GM18502 (cell line): ENCODE measurements around the gene CABLES2.

Experiments used
- ATAC-seq: cut with Tn5 transposase; IDR thresholded peaks from one replicate; pipeline ENCODE4 v1.9.1; 2021; ENCODE audit warnings: mild to moderate bottlenecking; ENCODE audit not compliant: unreplicated experiment, poor library complexity

CABLES2 gene

DNA sequence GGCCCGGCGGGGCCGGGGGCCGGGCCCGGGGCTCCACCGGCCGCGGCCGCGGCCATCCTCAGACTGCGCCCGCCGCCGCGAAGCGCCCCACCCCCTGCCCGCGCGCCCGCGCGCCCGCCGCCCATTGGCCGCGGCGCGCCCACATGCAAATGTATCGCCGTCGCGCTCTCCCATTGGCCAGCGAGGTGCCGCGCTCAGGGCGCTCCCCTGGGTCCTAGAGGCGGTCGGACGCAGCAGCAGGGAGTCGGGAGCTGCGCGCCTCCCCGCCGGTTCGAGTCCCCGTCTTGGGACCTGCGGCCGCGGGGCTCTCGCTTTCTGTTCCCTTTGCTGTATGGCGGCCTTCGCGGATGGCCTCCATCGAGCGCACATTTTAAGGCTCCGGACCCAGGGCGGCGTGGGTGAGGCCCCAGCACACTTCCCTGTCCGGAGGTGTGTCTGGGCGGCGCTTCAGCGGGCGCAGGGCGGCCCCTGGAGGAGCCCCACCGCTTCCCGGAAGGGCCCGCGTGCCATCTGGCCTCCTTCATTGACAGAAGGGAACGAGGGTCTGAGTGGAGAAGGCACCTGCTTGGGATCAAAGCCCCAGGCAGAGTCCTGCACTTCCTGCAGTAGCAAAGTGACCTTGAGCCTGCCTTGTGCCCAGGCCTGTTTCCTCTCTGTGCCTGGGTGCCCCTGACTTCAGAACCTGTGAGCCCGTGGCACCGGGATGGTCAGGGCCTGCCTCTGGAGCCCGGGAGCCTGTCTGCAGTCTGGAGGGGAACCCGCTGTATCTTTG, at the start of gene CABLES2:
CABLES2 (minus strand) TSS at position 65 of the 772 bp plus-strand sequence; CDS start at position 56, 9 bp downstream.
- peak; percentile 86 for ATAC-seq

GRCh38 chr20:62455929-62456328, 48.8 kb upstream of the CABLES2 start:
- ATAC-seq: no peak

- no peak for ATAC-seq
These were observed 48.0 kb upstream of the CABLES2 start for GRCh38 chr20:62454904-62455636.

DNA sequence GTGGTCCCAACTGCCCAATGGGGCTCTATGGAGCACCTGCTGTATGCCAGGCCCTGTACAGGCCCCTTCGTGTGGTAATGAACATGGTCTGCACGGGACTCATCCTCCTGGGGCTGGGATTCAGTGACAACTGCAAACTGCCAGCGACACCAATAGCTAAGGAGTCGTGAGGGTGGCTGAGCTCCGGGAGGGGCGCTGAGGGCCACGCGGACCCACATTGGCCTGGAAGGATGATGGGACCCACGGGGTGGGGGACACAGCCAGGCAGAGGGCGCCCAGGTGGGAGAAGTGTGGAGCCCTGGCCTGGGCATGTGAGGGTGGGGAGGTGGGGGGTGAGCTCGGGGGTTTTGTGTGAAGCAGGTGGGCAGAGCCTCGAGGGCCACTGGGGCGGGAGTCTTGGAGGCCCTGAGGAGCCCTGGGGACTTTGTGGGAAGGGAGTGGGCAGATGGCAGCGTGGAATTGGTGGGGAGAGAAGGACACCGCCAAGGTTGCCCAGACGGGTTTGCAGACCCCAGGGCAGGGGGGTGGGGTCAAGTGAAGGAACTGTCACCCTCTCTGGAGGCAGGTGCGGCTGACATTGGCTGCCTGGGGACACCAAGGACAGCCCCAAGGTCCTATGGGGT, 46.2 kb upstream of the CABLES2 start:
- no peak for ATAC-seq

DNA sequence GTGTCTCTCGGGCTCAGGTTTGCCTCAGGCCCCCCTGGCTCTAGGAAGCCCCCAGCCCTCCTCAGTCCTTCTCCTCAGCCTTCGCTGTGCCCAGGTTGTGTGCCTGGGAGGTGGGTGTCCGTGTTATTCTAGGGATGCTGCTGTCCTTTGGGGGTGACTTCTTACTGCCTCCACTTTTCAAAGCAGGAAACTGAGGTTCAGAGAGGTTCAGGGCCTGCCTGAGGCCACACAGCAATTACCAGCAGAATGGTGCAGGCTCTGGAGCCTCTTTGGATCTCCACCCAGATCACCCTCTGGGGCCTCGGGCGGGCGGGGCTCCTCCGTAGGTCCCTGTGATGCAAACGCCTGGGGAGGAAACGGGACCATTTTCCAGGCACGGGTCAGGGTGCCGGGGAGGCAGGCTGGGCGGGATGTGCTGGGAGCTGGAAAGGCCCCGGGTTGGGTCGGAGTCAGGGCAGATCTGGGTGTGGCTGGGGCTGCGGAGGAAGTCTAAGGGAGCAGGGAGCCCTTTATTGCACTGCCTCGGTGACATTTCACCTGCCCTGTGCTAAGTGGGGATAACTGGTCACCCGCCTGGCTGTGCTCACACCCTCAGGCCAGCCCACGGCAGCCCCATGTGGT, 45.5 kb upstream of the CABLES2 start:
- ATAC-seq: no peak

DNA sequence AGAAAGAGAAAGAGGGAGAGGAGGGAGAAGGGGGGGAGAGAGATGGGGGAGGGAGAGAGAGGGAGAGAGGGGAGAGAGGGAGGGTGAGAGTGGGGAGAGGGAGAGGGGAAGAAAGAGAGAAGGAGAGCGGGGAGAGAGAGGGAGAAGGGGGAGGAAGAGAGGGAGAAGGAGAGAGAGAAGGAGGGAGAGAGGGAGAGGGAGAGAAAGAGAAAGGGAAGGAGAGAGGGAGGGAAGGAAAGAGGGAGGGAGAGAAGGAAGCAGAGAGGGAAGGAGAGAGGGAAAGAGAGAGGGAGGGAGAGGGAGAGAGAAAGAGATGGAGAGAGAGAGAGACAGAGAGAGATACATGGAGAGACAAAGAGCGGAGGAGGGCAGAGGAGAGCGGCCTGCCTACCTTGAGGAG, 44.9 kb upstream of the CABLES2 start:
- ATAC-seq: no peak

DNA sequence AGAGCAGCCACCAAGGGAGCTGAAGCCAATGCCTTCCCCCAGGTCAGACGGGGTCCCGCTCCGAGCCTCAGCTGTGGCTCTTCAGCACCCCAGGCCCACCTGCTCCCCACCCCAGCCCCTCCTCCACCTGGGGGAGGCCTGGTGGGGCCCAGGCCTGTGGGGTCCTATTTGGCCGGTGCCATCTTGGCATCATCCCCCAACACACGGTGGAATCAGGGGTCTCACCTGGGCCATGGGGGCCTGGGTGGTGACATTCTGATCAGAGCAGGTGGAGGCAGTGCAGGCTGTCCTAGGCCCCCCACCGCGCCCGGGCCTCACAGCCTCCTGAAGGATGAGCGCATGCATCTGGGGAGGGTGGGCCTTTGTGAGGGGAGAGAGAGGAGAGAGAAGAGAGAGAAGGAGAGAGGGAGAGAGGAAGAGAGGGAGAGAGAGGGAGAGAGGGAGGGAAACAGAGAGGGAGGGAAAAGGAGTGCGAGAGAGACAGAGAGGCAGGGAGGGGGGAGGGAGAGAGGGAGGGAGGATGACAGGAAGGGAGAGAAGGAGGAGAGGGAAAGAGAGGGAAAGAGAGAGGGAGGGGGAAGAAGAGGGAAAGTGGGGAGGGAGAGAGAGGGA, 44.2 kb upstream of the CABLES2 start:
- ATAC-seq: no peak

- no peak for ATAC-seq
These were observed 43.0 kb upstream of the CABLES2 start for GRCh38 chr20:62449951-62450691.

DNA sequence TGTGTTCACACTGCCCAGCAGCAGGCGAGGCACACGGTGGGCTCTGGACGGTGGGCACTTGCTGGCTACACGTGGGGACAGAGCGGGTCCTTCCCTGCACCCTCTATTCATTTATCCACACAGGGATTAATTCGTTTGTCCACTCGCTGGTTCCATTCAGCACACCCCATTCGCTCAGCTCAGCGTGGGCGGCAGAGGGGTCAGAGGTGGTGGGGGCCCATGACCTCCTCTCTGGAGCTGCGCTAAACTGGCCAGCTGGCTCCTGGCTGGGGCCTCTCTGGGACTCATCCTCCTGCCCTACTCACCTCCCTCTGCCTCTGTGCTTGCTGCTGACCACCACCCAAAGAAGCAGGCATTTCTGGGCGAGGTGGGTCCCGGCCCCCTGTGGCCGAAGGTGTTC, 41.7 kb upstream of the CABLES2 start:
- ATAC-seq: no peak

- no peak for ATAC-seq
These were observed 41.0 kb upstream of the CABLES2 start for GRCh38 chr20:62448038-62448437.

DNA sequence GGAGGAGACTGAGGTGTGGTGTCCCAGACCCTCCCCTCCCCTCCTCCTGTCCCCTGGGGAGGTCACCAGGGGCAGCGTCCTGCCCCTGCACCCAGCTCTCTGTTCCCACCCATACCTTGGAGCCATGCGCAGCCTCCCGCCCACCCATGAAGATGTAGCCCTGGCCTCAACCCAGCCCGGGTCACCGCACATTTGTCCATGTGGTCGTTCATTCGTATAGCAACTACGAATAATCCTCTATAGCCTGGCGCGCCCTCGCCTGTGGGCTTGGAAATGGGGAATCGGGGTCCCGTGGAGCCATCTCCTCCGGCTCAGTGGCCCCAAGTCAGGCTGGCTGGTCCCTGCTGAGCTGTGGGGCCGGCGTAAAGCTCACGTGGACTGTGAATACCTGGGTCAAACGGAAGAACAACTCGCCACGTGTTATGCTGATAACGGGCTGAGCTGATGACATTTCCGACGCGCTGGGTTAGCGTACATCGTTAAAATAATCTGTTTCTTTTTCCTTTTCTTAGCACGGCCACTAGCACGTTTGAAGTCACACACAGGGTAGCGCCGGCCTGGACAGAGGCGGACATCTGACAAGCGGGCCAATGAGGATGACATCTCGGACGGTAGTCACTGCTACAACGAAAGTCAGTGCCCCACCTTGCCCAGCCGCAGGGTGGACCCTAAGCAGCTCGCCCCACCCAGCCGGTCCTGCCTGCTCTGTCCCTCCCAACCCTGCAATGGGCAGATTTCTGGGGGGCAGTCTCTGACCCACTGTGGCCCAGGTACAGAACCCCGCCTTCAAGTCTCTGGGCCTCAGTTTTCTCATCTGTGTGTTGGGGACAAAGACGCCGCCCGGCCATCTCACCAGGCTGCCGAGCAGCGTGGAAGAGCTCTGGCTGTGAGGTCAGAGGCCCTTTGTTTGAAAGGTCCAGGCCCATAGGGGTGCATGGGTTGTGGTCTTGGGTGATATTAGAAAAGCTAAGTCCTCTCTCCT, 40.1 kb upstream of the CABLES2 start:
- ATAC-seq: no peak

DNA sequence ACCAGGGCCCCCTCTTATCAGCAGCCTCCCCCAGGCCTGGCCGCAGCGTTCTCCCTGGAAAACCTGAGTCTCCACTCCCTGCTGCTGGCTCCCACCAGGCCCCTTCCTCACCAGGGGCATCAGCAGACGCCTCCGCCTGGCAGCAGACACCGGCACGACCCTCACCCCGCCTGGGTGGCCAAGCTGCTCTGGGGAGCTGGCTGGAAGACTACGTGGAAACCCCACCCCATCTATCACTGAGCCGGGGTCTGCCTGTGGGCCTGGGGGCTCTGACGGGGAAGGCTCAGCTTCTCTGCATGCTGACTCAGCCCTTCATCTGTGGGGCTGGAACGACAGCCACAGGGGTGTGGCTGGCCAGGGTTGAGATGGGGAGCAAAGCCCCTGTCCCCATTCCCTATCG, 39.4 kb upstream of the CABLES2 start:
- no peak for ATAC-seq

GRCh38 chr20:62445553-62446340, 38.7 kb upstream of the CABLES2 start:
- no peak for ATAC-seq

DNA sequence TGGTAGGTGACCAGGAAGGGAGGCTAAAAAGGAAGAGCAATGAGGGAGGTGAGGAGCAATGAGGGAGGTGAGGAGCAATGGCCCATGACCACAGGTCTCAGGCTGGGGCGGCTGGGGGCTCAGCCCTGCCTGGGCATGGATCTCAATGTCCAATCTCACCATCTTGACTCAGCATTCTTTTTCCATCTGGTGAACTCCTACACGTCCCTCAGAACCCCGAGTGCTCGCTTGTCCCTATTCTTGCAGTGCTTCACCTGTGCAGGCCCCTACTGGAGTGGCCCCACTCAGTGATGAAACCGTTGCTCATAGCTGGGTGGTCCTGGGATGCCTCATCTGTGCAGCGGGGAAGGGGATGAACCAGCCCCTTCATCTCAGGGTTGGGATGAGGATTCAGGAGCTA, 37.2 kb upstream of the CABLES2 start:
- no peak for ATAC-seq

- ATAC-seq: no peak
These were observed 35.0 kb upstream of the CABLES2 start for GRCh38 chr20:62441987-62442539.

- no peak for ATAC-seq
These were observed 32.1 kb upstream of the CABLES2 start for GRCh38 chr20:62439218-62439617.

GRCh38 chr20:62437927-62438326, 30.8 kb upstream of the CABLES2 start:
- no peak for ATAC-seq

DNA sequence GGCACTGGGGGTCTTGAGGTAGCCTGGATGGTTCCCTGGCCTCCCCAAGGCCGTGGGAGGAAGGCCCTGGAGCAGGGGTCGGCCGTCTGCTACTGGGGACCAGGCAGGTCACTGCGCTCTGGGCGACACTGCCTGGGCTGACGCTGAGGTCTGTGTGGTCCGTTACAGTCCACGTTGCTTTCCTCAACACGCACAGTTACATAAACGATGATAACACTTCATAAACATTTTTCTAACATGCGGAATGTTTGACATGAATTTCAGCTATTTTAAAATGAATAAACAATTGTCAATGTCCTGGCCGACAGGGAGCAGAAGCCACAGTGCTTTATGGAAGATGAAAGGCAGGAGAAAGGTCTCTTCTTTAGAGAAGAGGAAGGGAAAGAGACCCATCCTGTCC, 30.4 kb upstream of the CABLES2 start:
- ATAC-seq: no peak
